Measurements from ENCODE around the gene FLVCR2.

FLVCR2 gene

DNA sequence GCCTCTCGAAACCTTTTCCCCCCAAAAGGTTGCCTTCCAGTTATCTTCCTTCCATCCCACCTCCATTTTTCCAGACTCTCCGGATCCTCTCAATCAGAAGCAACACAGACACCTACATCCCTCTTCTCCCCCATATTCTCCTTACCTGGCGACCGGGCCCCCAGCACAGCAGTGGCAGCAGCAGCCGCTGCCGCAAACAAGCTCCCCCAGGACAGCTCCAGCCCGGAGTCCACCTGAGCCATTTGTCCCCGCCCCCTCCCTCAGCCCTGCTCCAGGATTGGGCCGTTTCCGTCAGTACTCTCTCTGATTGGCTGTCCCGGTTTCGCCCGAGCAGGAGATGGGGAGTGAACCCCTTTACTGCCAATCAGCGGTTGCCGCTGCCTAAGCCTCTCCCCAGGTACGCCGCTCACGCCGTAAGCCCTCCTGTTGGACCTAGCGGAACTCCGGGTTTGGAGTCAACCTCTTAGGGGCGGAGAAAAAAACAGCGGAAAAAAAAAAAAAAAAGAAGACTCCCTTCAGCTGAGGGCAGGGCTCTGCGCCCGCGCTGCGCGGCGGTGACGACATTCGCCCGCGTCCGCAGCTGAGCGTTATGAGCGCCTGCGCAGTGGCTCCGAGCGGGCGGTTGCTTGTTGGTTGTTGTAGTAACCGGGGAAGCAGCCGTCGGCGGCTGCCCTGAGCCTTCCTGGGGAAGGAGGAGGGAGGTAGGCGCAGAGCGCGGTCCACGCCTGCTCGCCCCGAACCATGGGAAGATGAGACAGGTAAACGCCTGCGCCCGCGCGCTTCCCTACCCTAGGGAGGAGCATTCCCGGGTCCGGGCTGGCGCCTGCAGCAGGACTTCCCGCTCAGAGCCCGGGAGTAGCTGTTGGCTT is 82.4 kb downstream of the FLVCR2 start, which contains the start of the genes ERG28 and TTLL5 (continued):
- TF ChIP-seq, protein P1, sequence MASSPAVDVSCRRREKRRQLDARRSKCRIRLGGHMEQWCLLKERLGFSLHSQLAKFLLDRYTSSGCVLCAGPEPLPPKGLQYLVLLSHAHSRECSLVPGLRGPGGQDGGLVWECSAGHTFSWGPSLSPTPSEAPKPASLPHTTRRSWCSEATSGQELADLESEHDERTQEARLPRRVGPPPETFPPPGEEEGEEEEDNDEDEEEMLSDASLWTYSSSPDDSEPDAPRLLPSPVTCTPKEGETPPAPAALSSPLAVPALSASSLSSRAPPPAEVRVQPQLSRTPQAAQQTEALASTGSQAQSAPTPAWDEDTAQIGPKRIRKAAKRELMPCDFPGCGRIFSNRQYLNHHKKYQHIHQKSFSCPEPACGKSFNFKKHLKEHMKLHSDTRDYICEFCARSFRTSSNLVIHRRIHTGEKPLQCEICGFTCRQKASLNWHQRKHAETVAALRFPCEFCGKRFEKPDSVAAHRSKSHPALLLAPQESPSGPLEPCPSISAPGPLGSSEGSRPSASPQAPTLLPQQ (tag by site-specific recombination; IDR thresholded peaks at IDR 0.05) = 0 out of 2 replicates have a peak, but pooled peaks have one; percentile 20
- TF ChIP-seq SCRT1 (tag by site-specific recombination; IDR thresholded peaks at IDR 0.05; ENCODE audit: borderline replicate concordance) = no peak
- peak; percentile 74 for TF ChIP-seq ZNF335 (tag by site-specific recombination; conservative IDR thresholded peaks at IDR 0.05)
- TF ChIP-seq ZFHX2 (tag by site-specific recombination; conservative IDR thresholded peaks at IDR 0.05) = peak; percentile 48
- TF ChIP-seq ZNF768 (tag by site-specific recombination; IDR thresholded peaks at IDR 0.05) = no peak
- TF ChIP-seq ZBTB20 (tag by site-specific recombination; IDR thresholded peaks at IDR 0.05) = peak; percentile 99
- TF ChIP-seq, protein P2, sequence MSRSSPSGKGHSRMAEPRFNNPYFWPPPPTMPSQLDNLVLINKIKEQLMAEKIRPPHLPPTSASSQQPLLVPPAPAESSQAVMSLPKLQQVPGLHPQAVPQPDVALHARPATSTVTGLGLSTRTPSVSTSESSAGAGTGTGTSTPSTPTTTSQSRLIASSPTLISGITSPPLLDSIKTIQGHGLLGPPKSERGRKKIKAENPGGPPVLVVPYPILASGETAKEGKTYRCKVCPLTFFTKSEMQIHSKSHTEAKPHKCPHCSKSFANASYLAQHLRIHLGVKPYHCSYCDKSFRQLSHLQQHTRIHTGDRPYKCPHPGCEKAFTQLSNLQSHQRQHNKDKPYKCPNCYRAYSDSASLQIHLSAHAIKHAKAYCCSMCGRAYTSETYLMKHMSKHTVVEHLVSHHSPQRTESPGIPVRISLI (tag by site-specific recombination; IDR thresholded peaks at IDR 0.05) = peak; percentile 99
- no peak for TF ChIP-seq ZNF19 (tag by site-specific recombination; IDR thresholded peaks at IDR 0.05; ENCODE audit: low read depth)
- no peak for TF ChIP-seq GLI2 (tag by site-specific recombination; IDR thresholded peaks at IDR 0.05; ENCODE audit: borderline replicate concordance, low read depth)
- TF ChIP-seq ZNF560 (tag by site-specific recombination; IDR thresholded peaks at IDR 0.05; ENCODE audit: borderline replicate concordance) = no peak
- TF ChIP-seq ZNF16 (tag by site-specific recombination; IDR thresholded peaks at IDR 0.05; ENCODE audit: low read depth) = no peak
- TF ChIP-seq ZNF558 (tag by site-specific recombination; IDR thresholded peaks at IDR 0.05) = no peak
- TF ChIP-seq ZNF621 (tag by site-specific recombination; IDR thresholded peaks at IDR 0.05) = no peak
- TF ChIP-seq, protein P3, sequence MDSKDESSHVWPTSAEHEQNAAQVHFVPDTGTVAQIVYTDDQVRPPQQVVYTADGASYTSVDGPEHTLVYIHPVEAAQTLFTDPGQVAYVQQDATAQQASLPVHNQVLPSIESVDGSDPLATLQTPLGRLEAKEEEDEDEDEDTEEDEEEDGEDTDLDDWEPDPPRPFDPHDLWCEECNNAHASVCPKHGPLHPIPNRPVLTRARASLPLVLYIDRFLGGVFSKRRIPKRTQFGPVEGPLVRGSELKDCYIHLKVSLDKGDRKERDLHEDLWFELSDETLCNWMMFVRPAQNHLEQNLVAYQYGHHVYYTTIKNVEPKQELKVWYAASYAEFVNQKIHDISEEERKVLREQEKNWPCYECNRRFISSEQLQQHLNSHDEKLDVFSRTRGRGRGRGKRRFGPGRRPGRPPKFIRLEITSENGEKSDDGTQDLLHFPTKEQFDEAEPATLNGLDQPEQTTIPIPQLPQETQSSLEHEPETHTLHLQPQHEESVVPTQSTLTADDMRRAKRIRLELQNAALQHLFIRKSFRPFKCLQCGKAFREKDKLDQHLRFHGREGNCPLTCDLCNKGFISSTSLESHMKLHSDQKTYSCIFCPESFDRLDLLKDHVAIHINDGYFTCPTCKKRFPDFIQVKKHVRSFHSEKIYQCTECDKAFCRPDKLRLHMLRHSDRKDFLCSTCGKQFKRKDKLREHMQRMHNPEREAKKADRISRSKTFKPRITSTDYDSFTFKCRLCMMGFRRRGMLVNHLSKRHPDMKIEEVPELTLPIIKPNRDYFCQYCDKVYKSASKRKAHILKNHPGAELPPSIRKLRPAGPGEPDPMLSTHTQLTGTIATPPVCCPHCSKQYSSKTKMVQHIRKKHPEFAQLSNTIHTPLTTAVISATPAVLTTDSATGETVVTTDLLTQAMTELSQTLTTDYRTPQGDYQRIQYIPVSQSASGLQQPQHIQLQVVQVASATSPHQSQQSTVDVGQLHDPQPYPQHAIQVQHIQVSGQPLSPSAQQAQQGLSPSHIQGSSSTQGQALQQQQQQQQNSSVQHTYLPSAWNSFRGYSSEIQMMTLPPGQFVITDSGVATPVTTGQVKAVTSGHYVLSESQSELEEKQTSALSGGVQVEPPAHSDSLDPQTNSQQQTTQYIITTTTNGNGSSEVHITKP (tag by site-specific recombination; IDR thresholded peaks at IDR 0.05) = peak; percentile 65
- TF ChIP-seq, protein P4, sequence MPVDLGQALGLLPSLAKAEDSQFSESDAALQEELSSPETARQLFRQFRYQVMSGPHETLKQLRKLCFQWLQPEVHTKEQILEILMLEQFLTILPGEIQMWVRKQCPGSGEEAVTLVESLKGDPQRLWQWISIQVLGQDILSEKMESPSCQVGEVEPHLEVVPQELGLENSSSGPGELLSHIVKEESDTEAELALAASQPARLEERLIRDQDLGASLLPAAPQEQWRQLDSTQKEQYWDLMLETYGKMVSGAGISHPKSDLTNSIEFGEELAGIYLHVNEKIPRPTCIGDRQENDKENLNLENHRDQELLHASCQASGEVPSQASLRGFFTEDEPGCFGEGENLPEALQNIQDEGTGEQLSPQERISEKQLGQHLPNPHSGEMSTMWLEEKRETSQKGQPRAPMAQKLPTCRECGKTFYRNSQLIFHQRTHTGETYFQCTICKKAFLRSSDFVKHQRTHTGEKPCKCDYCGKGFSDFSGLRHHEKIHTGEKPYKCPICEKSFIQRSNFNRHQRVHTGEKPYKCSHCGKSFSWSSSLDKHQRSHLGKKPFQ (tag by site-specific recombination; IDR thresholded peaks at IDR 0.05) = no peak
- TF ChIP-seq ZNF302 (tag by site-specific recombination; IDR thresholded peaks at IDR 0.05; ENCODE audit: low read depth) = no peak
- TF ChIP-seq HOXD13 (CRISPR knock-in tag; IDR thresholded peaks at IDR 0.05; ENCODE audit: borderline replicate concordance) = no peak
- TF ChIP-seq ZFP37 (tag by site-specific recombination; IDR thresholded peaks at IDR 0.05) = no peak; the same call in 1 of the 2 replicates
- TF ChIP-seq GLIS2 (tag by site-specific recombination; IDR thresholded peaks at IDR 0.05) = peak; percentile 61
- TF ChIP-seq, protein P5, sequence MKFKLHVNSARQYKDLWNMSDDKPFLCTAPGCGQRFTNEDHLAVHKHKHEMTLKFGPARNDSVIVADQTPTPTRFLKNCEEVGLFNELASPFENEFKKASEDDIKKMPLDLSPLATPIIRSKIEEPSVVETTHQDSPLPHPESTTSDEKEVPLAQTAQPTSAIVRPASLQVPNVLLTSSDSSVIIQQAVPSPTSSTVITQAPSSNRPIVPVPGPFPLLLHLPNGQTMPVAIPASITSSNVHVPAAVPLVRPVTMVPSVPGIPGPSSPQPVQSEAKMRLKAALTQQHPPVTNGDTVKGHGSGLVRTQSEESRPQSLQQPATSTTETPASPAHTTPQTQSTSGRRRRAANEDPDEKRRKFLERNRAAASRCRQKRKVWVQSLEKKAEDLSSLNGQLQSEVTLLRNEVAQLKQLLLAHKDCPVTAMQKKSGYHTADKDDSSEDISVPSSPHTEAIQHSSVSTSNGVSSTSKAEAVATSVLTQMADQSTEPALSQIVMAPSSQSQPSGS (tag by site-specific recombination; IDR thresholded peaks at IDR 0.05; ENCODE audit: low read depth) = peak; percentile 61; the same call in 1 of the 2 replicates
- no peak for TF ChIP-seq ZNF521 (tag by site-specific recombination; IDR thresholded peaks at IDR 0.05)
- peak; percentile 38 for TF ChIP-seq WT1 (tag by site-specific recombination; IDR thresholded peaks at IDR 0.05)
- no peak for TF ChIP-seq MYNN (tag by site-specific recombination; IDR thresholded peaks at IDR 0.05; ENCODE audit: borderline replicate concordance)
- TF ChIP-seq ZBTB21 (tag by site-specific recombination; IDR thresholded peaks at IDR 0.05) = peak; percentile 56; the same call in 1 of the 2 replicates
- TF ChIP-seq, protein P6, sequence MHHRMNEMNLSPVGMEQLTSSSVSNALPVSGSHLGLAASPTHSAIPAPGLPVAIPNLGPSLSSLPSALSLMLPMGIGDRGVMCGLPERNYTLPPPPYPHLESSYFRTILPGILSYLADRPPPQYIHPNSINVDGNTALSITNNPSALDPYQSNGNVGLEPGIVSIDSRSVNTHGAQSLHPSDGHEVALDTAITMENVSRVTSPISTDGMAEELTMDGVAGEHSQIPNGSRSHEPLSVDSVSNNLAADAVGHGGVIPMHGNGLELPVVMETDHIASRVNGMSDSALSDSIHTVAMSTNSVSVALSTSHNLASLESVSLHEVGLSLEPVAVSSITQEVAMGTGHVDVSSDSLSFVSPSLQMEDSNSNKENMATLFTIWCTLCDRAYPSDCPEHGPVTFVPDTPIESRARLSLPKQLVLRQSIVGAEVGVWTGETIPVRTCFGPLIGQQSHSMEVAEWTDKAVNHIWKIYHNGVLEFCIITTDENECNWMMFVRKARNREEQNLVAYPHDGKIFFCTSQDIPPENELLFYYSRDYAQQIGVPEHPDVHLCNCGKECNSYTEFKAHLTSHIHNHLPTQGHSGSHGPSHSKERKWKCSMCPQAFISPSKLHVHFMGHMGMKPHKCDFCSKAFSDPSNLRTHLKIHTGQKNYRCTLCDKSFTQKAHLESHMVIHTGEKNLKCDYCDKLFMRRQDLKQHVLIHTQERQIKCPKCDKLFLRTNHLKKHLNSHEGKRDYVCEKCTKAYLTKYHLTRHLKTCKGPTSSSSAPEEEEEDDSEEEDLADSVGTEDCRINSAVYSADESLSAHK (tag by site-specific recombination; IDR thresholded peaks at IDR 0.05) = no peak
- TF ChIP-seq KLF10 (tag by site-specific recombination; IDR thresholded peaks at IDR 0.05) = no peak
- peak; percentile 79 for TF ChIP-seq SCRT2 (tag by site-specific recombination; IDR thresholded peaks at IDR 0.05)
- TF ChIP-seq ZNF629 (tag by site-specific recombination; IDR thresholded peaks at IDR 0.05) = peak; percentile 91

Data from HEK293 (cell line).